DOHH2 (cell line): ENCODE results near the gene ZNF536.

Source experiments
- H3F3A ChIP-seq: fragments of 200-600 bp; sonication (generic), shearing (Covaris generic); 2 replicates; pipeline ENCODE4 v1.6.0; 2016; ENCODE audit warnings: antibody characterized with exemption, mild to moderate bottlenecking; ENCODE audit not compliant: control insufficient read depth, insufficient read depth
- H3K27ac ChIP-seq: fragments of 200-600 bp; sonication (generic); 2 replicates; pipeline ENCODE4 v1.5.1; 2014; ENCODE audit warnings: low read depth, mild to moderate bottlenecking, low read length, moderate library complexity
- H3K27me3 ChIP-seq: fragments of 200-600 bp; sonication (generic); 2 replicates; pipeline ENCODE4 v1.6.1; 2014; ENCODE audit warnings: mild to moderate bottlenecking, low read length, mixed read lengths; ENCODE audit not compliant: control insufficient read depth
- H3K36me3 ChIP-seq: fragments of 200-600 bp; sonication (generic); 2 replicates; pipeline ENCODE4 v1.6.1; 2014; ENCODE audit warnings: mild to moderate bottlenecking, low read length, moderate library complexity, mixed read lengths; ENCODE audit not compliant: control insufficient read depth
- H3K4me1 ChIP-seq: fragments of 200-600 bp; sonication (generic); 2 replicates; pipeline ENCODE4 v1.6.1; 2014; ENCODE audit warnings: mild to moderate bottlenecking, low read length, mixed read lengths; ENCODE audit not compliant: control insufficient read depth
- H3K4me2 ChIP-seq: fragments of 200-600 bp; sonication (generic); 2 replicates; pipeline ENCODE4 v1.6.0; 2014; ENCODE audit warnings: mild to moderate bottlenecking, low read length, moderate library complexity
- H3K4me3 ChIP-seq: fragments of 200-600 bp; sonication (generic); 2 replicates; pipeline ENCODE4 v1.5.1; 2014; ENCODE audit warnings: mild to moderate bottlenecking, low read length, mixed read lengths
- H3K79me2 ChIP-seq: fragments of 200-600 bp; sonication (generic); 2 replicates; pipeline ENCODE4 v1.6.1; 2014; ENCODE audit warnings: mild to moderate bottlenecking, low read length, mixed read lengths; ENCODE audit not compliant: control insufficient read depth
- H3K9me2 ChIP-seq: fragments of 200-600 bp; sonication (generic); replicated peaks from 2 replicates; pipeline ENCODE4 v1.6.1; 2014; ENCODE audit warnings: mild to moderate bottlenecking, low read length, mixed read lengths; ENCODE audit not compliant: control insufficient read depth
- H3K9me3 ChIP-seq: fragments of 200-600 bp; sonication (generic); 2 replicates; pipeline ENCODE4 v1.6.1; 2014; ENCODE audit warnings: antibody characterized with exemption, low read length, mixed read lengths; ENCODE audit not compliant: control insufficient read depth, insufficient read depth
- H4K20me1 ChIP-seq: fragments of 200-600 bp; sonication (generic); 2 replicates; pipeline ENCODE4 v1.6.0; 2014; ENCODE audit warnings: low read depth, mild to moderate bottlenecking, antibody characterized with exemption, low read length, moderate library complexity; ENCODE audit not compliant: control insufficient read depth, insufficient read depth
- CTCF ChIP-seq: fragments of 200-600 bp; sonication (generic); IDR thresholded peaks from one replicate; pipeline ENCODE4 v1.5.1; 2014; ENCODE audit warnings: antibody characterized with exemption, mild to moderate bottlenecking, low read depth, low read length; ENCODE audit not compliant: poor library complexity, severe bottlenecking
- EZH2phosphoT487 ChIP-seq: fragments of 200-600 bp; sonication (generic); IDR thresholded peaks from 2 replicates; pipeline ENCODE4 v1.6.1; 2017; ENCODE audit warnings: borderline replicate concordance, mild to moderate bottlenecking, antibody characterized with exemption, low read length, moderate library complexity, mixed read lengths

ZNF536 gene

GRCh38 chr19:30391052-30391451 is 18.9 kb downstream of the ZNF536 start:
- Histone ChIP-seq H3K79me2 (no peaks in the 10 kb centered on the region), H3K4me1 (no peaks in the 10 kb centered on the region), H3K4me3 (no peak overlapping the region), H3K9me3 (no peaks in the 10 kb centered on the region), H3K27me3 (no peaks in the 10 kb centered on the region), H3K9me2 (no peaks in the 10 kb centered on the region), H4K20me1 (no peaks in the 10 kb centered on the region), H3K36me3 (no peaks in the 10 kb centered on the region), H3F3A (no peaks in the 10 kb centered on the region), H3K27ac (no peak overlapping the region), H3K4me2 (no peak overlapping the region)
- no peak for TF ChIP-seq EZH2phosphoT487
- TF ChIP-seq CTCF = no peak

- Histone ChIP-seq H3K4me2 (no peak overlapping the region), H3K27me3 (no peaks in the 10 kb centered on the region), H3K79me2 (no peaks in the 10 kb centered on the region), H3K27ac (no peak overlapping the region), H3K4me3 (no peak overlapping the region), H4K20me1 (no peaks in the 10 kb centered on the region), H3K4me1 (no peaks in the 10 kb centered on the region), H3K9me2 (no peaks in the 10 kb centered on the region), H3K36me3 (no peaks in the 10 kb centered on the region), H3F3A (no peaks in the 10 kb centered on the region), H3K9me3 (no peaks in the 10 kb centered on the region)
- TF ChIP-seq EZH2phosphoT487 = no peak
- no peak for TF ChIP-seq CTCF
Observed at GRCh38 chr19:30391554-30392551, 19.7 kb downstream of the ZNF536 start.

GRCh38 chr19:30393046-30393445 is 20.9 kb downstream of the ZNF536 start:
- Histone ChIP-seq H3F3A (no peaks in the 10 kb centered on the region), H3K4me1 (no peaks in the 10 kb centered on the region), H3K9me2 (no peaks in the 10 kb centered on the region), H3K27me3 (no peaks in the 10 kb centered on the region), H3K4me3 (no peak overlapping the region), H4K20me1 (no peaks in the 10 kb centered on the region), H3K36me3 (no peaks in the 10 kb centered on the region), H3K79me2 (no peaks in the 10 kb centered on the region), H3K9me3 (no peaks in the 10 kb centered on the region), H3K27ac (no peak overlapping the region), H3K4me2 (no peak overlapping the region)
- no peak for TF ChIP-seq EZH2phosphoT487
- no peak for TF ChIP-seq CTCF
